Effector memory CD8-positive, alpha-beta T cell (primary cell): ENCODE measurements around the gene DCTD.
A peak's percentile ranks its signal among the peaks of the same experiment; 100 is the strongest.

ENCODE experiments used
- ATAC-seq: fragments of 150-1000 bp; cut with Tn5 transposase; replicated peaks from 2 replicates; pipeline ENCODE4 v1.10.0; 2021; ENCODE audit warnings: mild to moderate bottlenecking, moderate library complexity
- DNase-seq, 3 experiments: peaks; one replicate each; pipeline ENCODE4 v3.0.0; 2021
- H3K27ac Mint-ChIP-seq, 2 donors: one replicate each; pipeline ENCODE4 v1.8.0; 2022; ENCODE audit warnings: mild to moderate bottlenecking in 2 of 2, mixed read lengths in 2 of 2, moderate library complexity in 2 of 2
- H3K27me3 Mint-ChIP-seq, 2 donors: one replicate each; pipeline ENCODE4 v1.8.0; 2022; ENCODE audit warnings: mixed read lengths in 2 of 2
- H3K36me3 Mint-ChIP-seq: one replicate; pipeline ENCODE4 v1.8.0; 2022; ENCODE audit warnings: mild to moderate bottlenecking, moderate library complexity, mixed read lengths; ENCODE audit not compliant: insufficient read depth
- H3K4me1 Mint-ChIP-seq, 2 donors: one replicate each; pipeline ENCODE4 v1.8.0; 2022; ENCODE audit warnings: low read depth in 2 of 2, mixed read lengths in 2 of 2
- H3K4me3 Mint-ChIP-seq, 2 donors: one replicate each; pipeline ENCODE4 v1.8.0; 2022; ENCODE audit warnings: mild to moderate bottlenecking in 2 of 2, mixed read lengths in 2 of 2, moderate library complexity in 2 of 2
- H3K9me3 Mint-ChIP-seq, 2 donors: one replicate each; pipeline ENCODE4 v1.8.0; 2022; ENCODE audit warnings: mixed read lengths in 2 of 2

The DCTD gene

DNA sequence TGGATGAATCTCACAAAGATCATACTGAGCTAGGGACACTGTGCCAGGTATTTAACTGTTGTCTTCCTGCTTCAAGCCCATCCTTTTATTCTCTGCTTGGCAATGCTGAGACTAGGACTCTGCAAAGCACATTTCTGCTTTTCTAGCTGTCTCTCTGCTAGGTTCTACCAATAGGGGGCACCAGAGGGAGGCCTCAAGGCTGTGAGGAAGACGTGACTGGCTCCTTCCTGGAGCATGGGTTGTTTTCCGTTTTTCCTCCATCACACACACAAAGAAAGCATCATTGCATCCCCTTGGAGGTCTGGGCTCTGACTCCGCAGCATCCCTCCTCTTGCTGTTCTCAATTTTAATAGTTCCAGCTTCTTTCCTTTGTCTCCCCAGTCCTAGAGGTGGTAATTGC lies 10.9 kb upstream of the DCTD start:
- H3K4me1 Mint-ChIP-seq = peaks cover 0 to 5% of the 10 kb centered on the region in 2 donors
- no peaks in the 10 kb centered on the region for H3K36me3 Mint-ChIP-seq
- no peak overlapping the region for H3K27ac Mint-ChIP-seq
- ATAC-seq = no peak
- H3K4me3 Mint-ChIP-seq = no peak overlapping the region
- H3K9me3 Mint-ChIP-seq = no peaks in the 10 kb centered on the region
- peaks cover 4 to 23% of the 10 kb centered on the region in 2 donors for H3K27me3 Mint-ChIP-seq
- DNase-seq = no peak

DNA sequence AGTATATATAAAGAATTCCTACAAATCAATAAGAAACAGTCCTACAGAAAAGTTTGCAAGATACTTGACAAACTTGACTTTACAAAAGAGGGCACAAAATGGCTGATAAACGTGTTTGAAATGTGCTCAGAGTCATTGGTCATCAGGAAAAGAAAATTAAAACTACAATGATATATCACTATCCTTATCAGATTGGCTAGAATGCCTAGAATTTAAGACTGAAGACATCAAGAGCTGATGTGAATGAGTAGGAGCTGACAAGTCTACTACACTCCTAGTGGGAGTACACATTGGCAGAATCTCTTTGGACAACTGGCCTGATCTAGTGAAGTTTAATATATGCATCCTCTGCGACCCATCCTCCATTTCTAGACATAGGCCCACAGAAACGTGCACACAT lies 10.3 kb upstream of the DCTD start:
- Mint-ChIP-seq H3K27ac (no peak overlapping the region), H3K36me3 (no peaks in the 10 kb centered on the region), H3K9me3 (no peaks in the 10 kb centered on the region), H3K4me1 (peaks cover 0 to 5% of the 10 kb centered on the region in 2 donors), H3K4me3 (no peak overlapping the region), H3K27me3 (peaks cover under 1 to 24% of the 10 kb centered on the region in 2 donors)
- ATAC-seq (no peak), DNase-seq (no peak)

DNA sequence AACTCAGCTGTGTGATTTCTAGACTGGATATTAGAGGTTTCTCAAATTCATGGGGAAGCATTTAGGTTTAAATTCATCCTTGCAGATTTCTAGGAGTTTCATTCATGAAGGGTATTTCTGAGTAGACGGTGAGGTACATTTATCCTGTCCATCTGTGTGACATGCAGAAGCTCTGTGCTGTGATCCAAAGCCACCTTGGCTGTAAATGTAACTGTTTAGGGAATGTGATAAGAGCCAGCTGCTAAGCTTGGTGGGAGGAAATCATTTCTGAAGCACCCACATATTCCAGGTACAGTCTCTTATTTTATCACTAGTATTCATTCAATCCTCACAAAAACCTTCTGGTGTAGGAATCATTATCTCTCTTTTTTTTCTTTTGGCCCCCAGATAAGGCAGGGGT lies 8.7 kb upstream of the DCTD start:
- ATAC-seq = no peak
- Mint-ChIP-seq H3K27ac (no peak overlapping the region), H3K27me3 (peaks cover 0 to 24% of the 10 kb centered on the region in 2 donors), H3K4me3 (no peak overlapping the region), H3K9me3 (no peaks in the 10 kb centered on the region), H3K36me3 (no peaks in the 10 kb centered on the region), H3K4me1 (peaks cover 0 to 5% of the 10 kb centered on the region in 2 donors)
- DNase-seq = no peak

DNA sequence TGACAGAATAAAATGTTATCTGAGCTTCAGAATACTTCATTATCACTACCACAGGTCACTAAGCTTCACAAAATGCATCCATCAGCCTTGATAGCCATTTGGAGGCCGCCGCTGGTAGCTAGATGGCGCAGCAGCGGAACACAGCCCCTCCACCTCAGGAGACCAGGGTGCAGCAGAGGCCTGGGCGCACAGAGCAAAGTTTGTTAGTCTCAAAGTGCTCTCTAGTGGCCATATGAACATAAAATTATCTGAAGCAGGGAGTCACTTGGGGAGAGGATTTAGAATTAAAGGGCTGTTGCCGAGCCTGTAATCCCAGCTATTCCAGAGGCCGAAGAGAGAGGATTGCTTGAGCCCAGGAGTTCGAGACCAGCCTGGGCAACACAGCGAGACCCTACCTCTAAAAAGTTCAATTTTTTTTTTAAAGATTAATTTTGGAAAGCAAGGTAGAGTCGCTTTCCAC lies 8.1 kb upstream of the DCTD start:
- Mint-ChIP-seq H3K27ac (no peak overlapping the region), H3K9me3 (no peaks in the 10 kb centered on the region), H3K4me3 (no peak overlapping the region), H3K27me3 (peaks cover 0 to 24% of the 10 kb centered on the region in 2 donors), H3K4me1 (peaks cover 0 to 5% of the 10 kb centered on the region in 2 donors), H3K36me3 (no peaks in the 10 kb centered on the region)
- ATAC-seq (peak; percentile 99), DNase-seq (peak; percentile 35 to 37 (median 37))

DNA sequence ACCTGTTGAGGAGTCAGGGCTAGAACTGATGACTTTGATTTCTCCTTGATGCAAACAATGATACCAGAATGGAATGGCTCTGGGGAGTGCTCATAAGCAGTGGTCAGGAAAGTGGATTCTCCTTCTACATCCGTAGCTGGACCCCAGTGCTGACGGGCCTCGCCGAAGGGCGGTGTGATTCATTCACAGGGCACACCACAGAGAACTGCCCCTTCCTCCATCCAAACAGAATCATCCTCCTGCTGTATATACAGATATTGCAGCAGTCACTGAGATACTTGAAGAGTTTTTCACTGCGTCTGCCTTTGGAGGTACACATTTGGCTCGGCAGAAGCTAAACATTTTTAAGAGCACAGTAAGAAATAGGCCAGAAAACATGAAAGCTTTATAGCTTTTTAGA lies 7.3 kb upstream of the DCTD start:
- no peak overlapping the region for H3K4me3 Mint-ChIP-seq
- H3K27me3 Mint-ChIP-seq = peaks cover 0 to 24% of the 10 kb centered on the region in 2 donors
- H3K36me3 Mint-ChIP-seq = no peaks in the 10 kb centered on the region
- H3K27ac Mint-ChIP-seq = no peak overlapping the region
- ATAC-seq (no peak), DNase-seq (no peak)
- H3K4me1 Mint-ChIP-seq = peaks cover 3 to 11% of the 10 kb centered on the region in 2 donors
- H3K9me3 Mint-ChIP-seq = no peaks in the 10 kb centered on the region

DNA sequence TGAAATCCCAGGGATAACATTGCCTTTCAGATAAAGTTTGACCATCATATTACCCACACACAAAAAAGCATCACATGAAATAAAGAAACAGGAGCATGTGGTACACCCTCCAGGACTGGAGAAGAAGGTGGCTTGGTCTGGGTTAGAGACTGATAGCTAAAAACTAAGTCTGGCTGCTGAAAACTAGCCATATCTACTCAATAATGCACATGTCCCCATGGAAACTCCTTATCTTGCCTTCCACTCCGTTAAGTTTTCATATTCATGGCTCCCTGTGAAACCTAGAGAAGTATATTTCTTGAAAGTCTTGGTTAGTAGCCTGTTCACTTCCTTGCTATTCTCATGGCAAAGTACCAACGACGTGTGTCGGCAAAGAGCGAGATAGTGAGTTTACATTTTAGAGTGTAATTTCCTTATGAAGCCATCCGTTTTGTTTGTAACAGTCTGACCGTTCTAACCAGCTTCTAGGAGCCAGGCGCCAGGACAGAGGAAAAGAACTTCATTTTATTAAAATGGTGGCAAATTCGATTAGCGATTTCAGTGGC lies 6.7 kb upstream of the DCTD start:
- no peaks in the 10 kb centered on the region for H3K36me3 Mint-ChIP-seq
- no peak for DNase-seq

DNA sequence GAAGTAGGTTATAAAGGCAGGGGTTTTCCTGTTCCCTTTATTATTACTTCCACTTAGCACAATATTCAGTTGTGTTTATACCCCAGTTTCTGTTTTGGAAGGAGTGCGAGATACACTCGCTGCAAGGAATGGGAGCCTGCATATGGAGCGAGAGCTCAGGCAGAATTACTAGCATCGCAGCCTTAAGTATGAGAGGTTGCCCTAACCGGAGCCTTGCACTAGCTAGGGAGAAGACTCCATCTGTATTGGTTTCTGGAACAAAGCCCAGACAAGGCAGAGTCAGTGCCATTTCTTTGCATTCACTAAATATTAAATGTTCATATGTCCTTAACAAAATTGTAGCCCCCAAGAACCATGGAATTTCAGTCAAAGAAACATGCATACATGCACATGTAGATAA lies 6.2 kb upstream of the DCTD start:
- no peak for ATAC-seq
- H3K36me3 Mint-ChIP-seq = no peaks in the 10 kb centered on the region
- no peaks in the 10 kb centered on the region for H3K9me3 Mint-ChIP-seq
- H3K4me3 Mint-ChIP-seq = no peak overlapping the region
- peaks cover 9 to 19% of the 10 kb centered on the region in 2 donors for H3K4me1 Mint-ChIP-seq
- DNase-seq = no peak
- H3K27me3 Mint-ChIP-seq = peaks cover 0 to 21% of the 10 kb centered on the region in 2 donors
- H3K27ac Mint-ChIP-seq = no peak overlapping the region

More for the DNA sequence above, 6.7 kb upstream of the DCTD start:
- Mint-ChIP-seq H3K9me3 (no peaks in the 10 kb centered on the region), H3K4me1 (peaks cover 6 to 15% of the 10 kb centered on the region in 2 donors), H3K4me3 (no peak overlapping the region), H3K27ac (no peak overlapping the region), H3K27me3 (peaks cover 0 to 24% of the 10 kb centered on the region in 2 donors)
- no peak for ATAC-seq

DNA sequence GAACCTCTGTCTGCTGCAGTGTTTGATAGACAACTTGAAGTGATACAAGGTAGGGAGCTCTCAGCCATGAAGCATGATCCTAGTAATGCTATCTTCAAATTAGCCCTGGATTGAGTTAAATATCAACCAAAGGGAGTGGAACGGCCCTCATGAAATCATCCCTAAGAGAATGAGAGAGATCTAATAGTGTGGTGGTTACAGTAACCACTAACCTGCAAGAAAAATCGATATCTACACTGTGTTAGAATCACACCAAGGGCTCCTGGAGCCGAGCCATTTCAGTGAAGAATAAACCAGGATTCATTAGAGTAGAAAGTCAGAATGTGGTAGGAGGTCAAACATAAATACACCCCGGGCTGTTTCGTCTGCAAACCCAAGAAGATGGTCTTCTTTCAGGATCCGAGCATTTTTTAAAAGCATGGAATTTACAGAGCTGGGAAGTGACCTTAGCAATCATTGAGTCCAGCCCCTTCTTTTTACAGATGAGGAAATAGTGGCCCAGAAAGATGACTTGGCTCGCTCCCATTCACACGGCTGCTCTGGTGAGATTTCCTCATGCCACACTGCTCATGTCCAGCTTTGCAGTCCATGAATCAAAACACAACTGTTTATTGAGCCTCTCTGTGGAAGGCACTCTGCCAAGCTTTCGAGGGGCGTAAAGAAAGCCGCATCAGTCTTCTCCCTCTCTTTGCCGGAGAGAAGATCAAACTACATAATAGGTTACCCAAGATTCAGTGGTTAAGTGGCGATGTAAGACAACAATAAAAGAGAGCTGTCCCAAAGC lies 5.5 kb upstream of the DCTD start:
- Mint-ChIP-seq H3K4me1 (peaks cover 14 to 25% of the 10 kb centered on the region in 2 donors), H3K9me3 (no peaks in the 10 kb centered on the region), H3K36me3 (peaks cover 4% of the 10 kb centered on the region), H3K4me3 (no peak overlapping the region), H3K27ac (no peak overlapping the region), H3K27me3 (peaks cover 0 to 15% of the 10 kb centered on the region in 2 donors)
- no peak for DNase-seq
- ATAC-seq = no peak

DNA sequence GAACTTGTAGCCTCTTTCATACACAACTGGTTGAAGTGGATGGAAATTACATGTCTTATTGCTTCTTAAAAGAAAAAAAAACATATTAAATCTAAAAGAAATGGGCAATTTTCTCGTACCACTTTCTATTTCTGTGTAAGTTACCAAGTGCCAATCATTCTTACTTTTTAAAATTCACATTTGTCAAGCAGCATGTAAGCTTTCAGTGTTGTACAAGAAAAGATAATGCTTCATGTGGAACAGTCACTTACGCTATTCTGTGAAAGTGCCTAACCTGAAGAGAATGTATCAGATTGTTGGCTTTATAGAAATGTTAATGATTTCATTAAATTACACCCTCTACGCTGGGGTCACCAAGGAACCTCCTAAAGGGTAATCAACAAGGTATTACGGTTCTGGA lies 4.4 kb upstream of the DCTD start:
- no peak overlapping the region for H3K27ac Mint-ChIP-seq
- H3K27me3 Mint-ChIP-seq = peaks cover 0 to 15% of the 10 kb centered on the region in 2 donors
- no peak overlapping the region for H3K4me3 Mint-ChIP-seq
- ATAC-seq (no peak), DNase-seq (no peak)
- H3K36me3 Mint-ChIP-seq = peaks cover 7% of the 10 kb centered on the region
- no peaks in the 10 kb centered on the region for H3K9me3 Mint-ChIP-seq
- peaks cover 15 to 27% of the 10 kb centered on the region in 2 donors for H3K4me1 Mint-ChIP-seq

DNA sequence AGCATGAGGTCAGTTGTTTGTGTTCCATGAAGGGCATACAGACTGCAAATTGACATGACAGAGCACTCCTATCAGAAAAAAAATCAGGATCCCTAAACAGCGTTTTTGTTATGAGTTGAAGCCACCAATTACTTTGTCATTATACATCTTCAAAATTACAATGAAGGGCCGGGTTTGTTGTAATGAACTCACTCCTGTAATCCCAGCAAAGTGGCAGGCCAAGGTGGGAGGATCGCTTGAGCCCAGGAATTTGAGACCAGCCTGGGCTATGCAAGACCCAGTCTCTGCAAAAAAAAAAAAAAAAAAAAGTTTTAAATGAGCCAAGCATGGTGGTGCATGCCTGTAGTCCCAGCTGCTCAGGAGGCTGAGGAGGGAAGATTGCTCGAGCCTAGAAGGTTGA lies 3.5 kb upstream of the DCTD start:
- Mint-ChIP-seq H3K27me3 (peaks cover 0 to 15% of the 10 kb centered on the region in 2 donors), H3K4me3 (no peak overlapping the region), H3K4me1 (peaks cover 23 to 36% of the 10 kb centered on the region in 2 donors), H3K36me3 (peaks cover 15% of the 10 kb centered on the region), H3K9me3 (no peaks in the 10 kb centered on the region), H3K27ac (no peak overlapping the region)
- DNase-seq = no peak
- no peak for ATAC-seq

DNA sequence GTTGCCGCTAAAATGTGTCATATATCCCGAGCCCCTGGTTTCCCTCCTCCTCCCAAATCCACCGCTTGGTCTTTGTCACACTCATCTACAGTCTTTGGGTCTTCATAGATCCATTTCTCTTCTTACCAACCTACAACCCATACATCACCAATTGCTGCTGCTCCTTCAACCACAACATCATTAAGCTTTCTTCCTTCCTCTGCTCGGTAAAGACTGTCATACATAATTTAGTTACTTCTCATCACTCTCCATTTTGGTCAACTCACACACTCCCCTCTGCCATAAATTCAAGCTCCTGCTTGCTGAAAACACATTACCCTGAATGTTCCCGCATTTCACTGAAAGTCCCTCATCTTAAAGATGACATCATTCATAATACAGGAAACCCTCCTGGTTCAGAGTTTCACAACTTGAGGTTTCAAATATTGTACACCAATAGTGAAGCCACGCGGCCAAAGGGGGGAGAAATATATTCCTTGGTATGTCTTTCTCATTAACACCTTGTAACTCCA lies 1.7 kb upstream of the DCTD start:
- Mint-ChIP-seq H3K36me3 (peaks cover 16% of the 10 kb centered on the region), H3K9me3 (no peaks in the 10 kb centered on the region), H3K4me1 (peaks cover 30 to 36% of the 10 kb centered on the region in 2 donors), H3K27ac (peak overlapping the region; percentile 81 to 90), H3K4me3 (peak overlapping the region; percentile 57 to 70), H3K27me3 (peaks cover 0 to 13% of the 10 kb centered on the region in 2 donors)
- ATAC-seq (peak; percentile 18), DNase-seq (peak in 2 of 3 experiments; percentile 14 to 26)

DNA sequence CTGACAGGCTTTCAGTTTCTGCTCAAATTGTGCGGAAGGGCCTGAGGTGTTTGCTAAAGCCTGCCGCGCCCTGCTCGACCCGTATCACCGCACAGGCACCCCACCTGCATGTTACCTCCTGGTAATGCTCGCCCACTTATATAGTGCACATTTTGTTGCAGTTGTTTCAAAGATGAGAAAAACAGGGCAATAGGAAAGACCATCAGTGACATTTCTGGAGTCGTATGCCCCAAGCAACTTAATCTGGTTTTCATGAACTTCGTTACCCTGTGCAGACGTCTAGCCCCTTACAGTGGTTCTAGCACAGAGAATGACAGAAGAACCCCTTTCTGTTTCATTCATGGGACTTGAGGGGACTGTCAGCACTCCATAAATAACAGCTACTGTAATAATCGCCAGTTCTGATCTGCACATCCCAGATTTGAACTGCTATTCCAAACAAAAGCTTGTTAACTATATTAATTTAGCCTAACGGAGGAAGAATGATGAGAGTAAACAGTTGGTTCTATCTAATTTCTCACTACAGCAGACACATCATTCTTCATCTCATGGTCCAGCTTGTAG lies 940 bp upstream of the DCTD start:
- Mint-ChIP-seq H3K27ac (peak overlapping the region; percentile 81 to 90), H3K27me3 (peaks cover 0 to 6% of the 10 kb centered on the region in 2 donors), H3K9me3 (no peaks in the 10 kb centered on the region), H3K36me3 (peaks cover 19% of the 10 kb centered on the region), H3K4me1 (peaks cover 36 to 44% of the 10 kb centered on the region in 2 donors), H3K4me3 (peak overlapping the region; percentile 57 to 70)
- DNase-seq (no peak), ATAC-seq (peak; percentile 2)

DNA sequence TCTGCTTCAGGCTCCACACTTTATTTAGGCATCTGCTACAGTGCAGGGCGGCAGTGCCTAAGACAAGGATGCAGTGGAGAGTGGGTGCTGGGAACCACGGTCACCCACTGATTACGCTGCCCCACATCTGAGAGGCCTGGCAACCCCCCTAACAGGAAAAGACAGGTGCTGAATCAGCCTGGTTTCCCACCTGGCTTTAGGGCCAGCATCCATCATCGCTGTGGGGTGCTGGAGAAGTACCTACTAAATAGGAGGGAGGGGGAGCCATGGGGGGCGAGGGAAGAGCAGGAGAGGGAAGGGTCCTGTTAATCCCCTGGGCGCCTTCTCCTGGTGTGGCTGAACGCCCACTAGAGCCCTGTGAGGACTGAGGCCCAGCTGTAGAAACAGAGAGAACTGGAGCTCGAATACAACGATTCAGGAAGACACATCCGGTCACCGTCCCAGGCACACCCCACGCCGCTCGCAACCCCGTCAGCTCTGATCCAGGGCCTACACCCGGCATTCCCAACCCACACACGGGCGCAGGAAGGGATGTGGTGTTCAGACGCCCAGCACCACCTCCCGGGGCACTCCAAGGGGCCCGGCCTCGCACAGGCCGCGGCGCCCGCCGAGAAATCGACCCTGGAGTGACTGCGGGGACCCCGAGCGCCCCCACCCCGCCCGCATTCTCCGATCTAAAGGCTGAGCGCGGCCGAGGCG lies 554 bp downstream of the DCTD start:
- no peaks in the 10 kb centered on the region for H3K27me3 Mint-ChIP-seq
- H3K4me3 Mint-ChIP-seq = peak overlapping the region; percentile 73 to 74
- peaks cover 28% of the 10 kb centered on the region for H3K36me3 Mint-ChIP-seq
- DNase-seq (peak in 1 of 3 experiments; percentile 23), ATAC-seq (no peak)
- peaks cover 44 to 54% of the 10 kb centered on the region in 2 donors for H3K4me1 Mint-ChIP-seq
- H3K27ac Mint-ChIP-seq = peak overlapping the region; percentile 83 to 94
- H3K9me3 Mint-ChIP-seq = no peaks in the 10 kb centered on the region
